ENCODE measurements around the gene DBNDD2. TPM values are rescaled to one million over a fixed set of nuclear protein-coding genes. Genes with fewer than 3 reads are reported as not detected.

Gene DBNDD2
- total RNA-seq, 1 experiment from 2014 or later, result 69.0 TPM

DNA sequence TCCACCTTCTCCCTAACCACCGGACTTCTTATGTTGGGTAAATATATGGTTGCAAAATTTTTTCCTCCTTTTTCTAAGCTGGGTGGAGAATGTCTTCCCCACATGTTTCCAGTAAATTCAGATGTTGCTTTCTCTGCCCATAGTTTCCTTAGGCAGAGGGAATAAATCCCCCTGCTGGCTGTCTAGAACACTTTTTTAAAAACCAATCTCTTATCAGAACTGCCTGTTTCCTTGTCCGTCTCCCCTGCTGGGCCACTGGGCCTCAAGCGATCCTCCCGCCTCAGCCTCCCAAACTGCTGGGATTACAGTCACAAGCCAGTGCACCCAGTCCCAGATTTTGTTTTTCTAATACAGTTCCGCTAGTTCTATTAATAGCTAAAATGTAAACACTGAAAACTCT lies 51.5 kb downstream of the DBNDD2 start:
- POLR2A ChIA-PET (ENCODE audit: unreplicated experiment), result interaction anchor here (0.6 kb wide), 2 partner anchors 118 to 123 kb away, joined by 3 to 5 read pairs; no protein-coding TSS in a partner anchor
- Histone ChIP-seq H3K4me2 (peak overlapping the region; percentile 3; the same call in 1 of the 2 replicates), H3K36me3 (ENCODE audit: low read depth) (no peaks in the 10 kb centered on the region), H3K27ac (no peak overlapping the region), H3K79me2 (ENCODE audit: low read depth) (no peaks in the 10 kb centered on the region), H3K9me2 (ENCODE audit: insufficient read depth) (no peaks in the 10 kb centered on the region), H3K4me1 (replicated peaks; ENCODE audit: insufficient read depth) (peaks cover 14% of the 10 kb centered on the region; the same call in 1 of the 2 replicates), H3F3A (ENCODE audit: insufficient read depth, low read depth) (peaks cover 12% of the 10 kb centered on the region), H4K20me1 (ENCODE audit: insufficient read depth) (no peaks in the 10 kb centered on the region), H3K9me3 (ENCODE audit: insufficient read depth, low read depth) (no peaks in the 10 kb centered on the region), H3K27me3 (ENCODE audit: insufficient read depth, low read depth) (no peaks in the 10 kb centered on the region), H2AFZ (0 out of 2 replicates have a peak overlapping the region, but pooled peaks have one; percentile 1), H3K4me3 (no peak overlapping the region)
- CTCF ChIA-PET, result no interaction called here
- TF ChIP-seq, protein P1, sequence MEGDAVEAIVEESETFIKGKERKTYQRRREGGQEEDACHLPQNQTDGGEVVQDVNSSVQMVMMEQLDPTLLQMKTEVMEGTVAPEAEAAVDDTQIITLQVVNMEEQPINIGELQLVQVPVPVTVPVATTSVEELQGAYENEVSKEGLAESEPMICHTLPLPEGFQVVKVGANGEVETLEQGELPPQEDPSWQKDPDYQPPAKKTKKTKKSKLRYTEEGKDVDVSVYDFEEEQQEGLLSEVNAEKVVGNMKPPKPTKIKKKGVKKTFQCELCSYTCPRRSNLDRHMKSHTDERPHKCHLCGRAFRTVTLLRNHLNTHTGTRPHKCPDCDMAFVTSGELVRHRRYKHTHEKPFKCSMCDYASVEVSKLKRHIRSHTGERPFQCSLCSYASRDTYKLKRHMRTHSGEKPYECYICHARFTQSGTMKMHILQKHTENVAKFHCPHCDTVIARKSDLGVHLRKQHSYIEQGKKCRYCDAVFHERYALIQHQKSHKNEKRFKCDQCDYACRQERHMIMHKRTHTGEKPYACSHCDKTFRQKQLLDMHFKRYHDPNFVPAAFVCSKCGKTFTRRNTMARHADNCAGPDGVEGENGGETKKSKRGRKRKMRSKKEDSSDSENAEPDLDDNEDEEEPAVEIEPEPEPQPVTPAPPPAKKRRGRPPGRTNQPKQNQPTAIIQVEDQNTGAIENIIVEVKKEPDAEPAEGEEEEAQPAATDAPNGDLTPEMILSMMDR (conservative IDR thresholded peaks at IDR 0.05), result peak; percentile 53
- TF ChIP-seq EZH2 (IDR thresholded peaks at IDR 0.05; ENCODE audit: low read depth), result no peak
- BruUV-seq (replicated peaks), result no TSS peak
- peak in 1 of 2 experiments; percentile 54 for DNase-seq
- intact Hi-C loops (cut with micrococcal nuclease; ENCODE audit: unreplicated experiment), result loop anchor here (5.0 to 10.0 kb wide), 3 partner anchors 133 to 315 kb away; partner anchors contain the start of gene WFDC10A

Small RNAs within 50 kb of the gene (microRNA-seq; reads per million reads assigned to microRNA genes)
- 2.0 reads per million for gene MIR6812 (ENCODE audit: borderline number of aligned reads, borderline replicate concordance)

Other genes starting within 250 kb of the DBNDD2 start
- 4.6 and 6.6 TPM in 2 replicates for gene PI3, start 233.4 kb upstream of the DBNDD2 start, total RNA-seq (2021)
- gene SEMG1, start 201.3 kb upstream of the DBNDD2 start, total RNA-seq (2021), result not detected in 2 replicates
- gene SEMG2, start 186.9 kb upstream of the DBNDD2 start, total RNA-seq (2021), result not detected in 2 replicates
- 55.1 and 111 TPM in 2 replicates for gene SLPI, start 153.7 kb upstream of the DBNDD2 start, total RNA-seq (2021)
- gene RBPJL, start 101.4 kb upstream of the DBNDD2 start, total RNA-seq (2021), result not detected in 2 replicates
- 0.33 and 0.60 TPM in 2 replicates for gene MATN4, start 100.0 kb upstream of the DBNDD2 start, total RNA-seq (2021)
- 114 and 117 TPM in 2 replicates for gene SDC4, start 59.9 kb upstream of the DBNDD2 start, total RNA-seq (2021)
- 35.1 and 38.8 TPM in 2 replicates for gene SYS1, start 45.1 kb upstream of the DBNDD2 start, total RNA-seq (2021)
- gene TP53TG5, start 30.0 kb upstream of the DBNDD2 start, total RNA-seq (2021), result 0.23 TPM in 1 of 2 replicates, not detected in the other
- gene PIGT, start 7.9 kb downstream of the DBNDD2 start, total RNA-seq (2021), result 101 and 121 TPM in 2 replicates
- gene WFDC2, start 61.5 kb downstream of the DBNDD2 start, total RNA-seq (2021), result 159 and 185 TPM in 2 replicates
- gene SPINT3, start 107.3 kb downstream of the DBNDD2 start, total RNA-seq (2021), result not detected in 2 replicates
- not detected in 2 replicates for gene WFDC6, start 131.2 kb downstream of the DBNDD2 start, total RNA-seq (2021)
- not detected in 2 replicates for gene EPPIN, start 139.1 kb downstream of the DBNDD2 start, total RNA-seq (2021)
- gene WFDC8, start 171.0 kb downstream of the DBNDD2 start, total RNA-seq (2021), result not detected in 2 replicates
- gene WFDC10A, start 221.4 kb downstream of the DBNDD2 start, total RNA-seq (2021), result not detected in 2 replicates
- gene WFDC9, start 223.0 kb downstream of the DBNDD2 start, total RNA-seq (2021), result not detected in 2 replicates